Thyroid gland (tissue), 4 donors: ENCODE data around the gene SND1.

Source experiments
- CTCF ChIP-seq, 6 experiments: fragments of 200-600 bp in 3 of 6; fragments of 450-650 bp in 3 of 6; sonication (generic) in 3 of 6; IDR thresholded peaks; one replicate each; pipeline ENCODE4 v1.5.1; 2016 to 2019; ENCODE audit warnings: antibody characterized with exemption in 6 of 6, mild to moderate bottlenecking in 2 of 6, inconsistent platforms in 1 of 6, moderate library complexity in 1 of 6
- POLR2A ChIP-seq, 2 donors: fragments of 450-650 bp; IDR thresholded peaks; one replicate each; pipeline ENCODE4 v1.6.1; 2017; ENCODE audit warnings: antibody characterized with exemption in 2 of 2, mild to moderate bottlenecking in 2 of 2, moderate library complexity in 1 of 2

- TF ChIP-seq CTCF (IDR thresholded peaks at IDR 0.05) (no peak), POLR2A (IDR thresholded peaks at IDR 0.05) (no peak)
Measured at GRCh38 chr7:127993987-127994386, 342.0 kb downstream of the SND1 start.
